ENCODE data around the gene RFFL. TPM values are rescaled to one million over a fixed set of nuclear protein-coding genes. Genes with fewer than 3 reads are reported as not detected.

The RFFL gene
- total and polyA plus RNA-seq, 9 of the 15 experiments (the other 6 are each of a cell fraction or from before 2014, with no cell fraction given), result 3.4 to 18.1 (median 12.8) TPM

- TF ChIP-seq, protein P1, sequence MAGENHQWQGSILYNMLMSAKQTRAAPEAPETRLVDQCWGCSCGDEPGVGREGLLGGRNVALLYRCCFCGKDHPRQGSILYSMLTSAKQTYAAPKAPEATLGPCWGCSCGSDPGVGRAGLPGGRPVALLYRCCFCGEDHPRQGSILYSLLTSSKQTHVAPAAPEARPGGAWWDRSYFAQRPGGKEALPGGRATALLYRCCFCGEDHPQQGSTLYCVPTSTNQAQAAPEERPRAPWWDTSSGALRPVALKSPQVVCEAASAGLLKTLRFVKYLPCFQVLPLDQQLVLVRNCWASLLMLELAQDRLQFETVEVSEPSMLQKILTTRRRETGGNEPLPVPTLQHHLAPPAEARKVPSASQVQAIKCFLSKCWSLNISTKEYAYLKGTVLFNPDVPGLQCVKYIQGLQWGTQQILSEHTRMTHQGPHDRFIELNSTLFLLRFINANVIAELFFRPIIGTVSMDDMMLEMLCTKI (IDR thresholded peaks at IDR 0.05; ENCODE audit: partially characterized antibody), result no peak
- TF ChIP-seq MITF (IDR thresholded peaks at IDR 0.05), result no peak
- no peak for TF ChIP-seq HOMEZ (CRISPR knock-in tag; IDR thresholded peaks at IDR 0.05)
- no peak for TF ChIP-seq USF1 (CRISPR knock-in tag; IDR thresholded peaks at IDR 0.05)
- TF ChIP-seq NFIX (CRISPR knock-in tag; IDR thresholded peaks at IDR 0.05; ENCODE audit: low read depth), result no peak
- TF ChIP-seq HIVEP1 (CRISPR knock-in tag; IDR thresholded peaks at IDR 0.05), result no peak
- TF ChIP-seq SIN3A (IDR thresholded peaks at IDR 0.05; ENCODE audit: borderline replicate concordance in 2 of 2, control insufficient read depth in 1 of 2, low read depth in 2 of 2, low read length in 2 of 2), result no peak
- TF ChIP-seq, protein P2, sequence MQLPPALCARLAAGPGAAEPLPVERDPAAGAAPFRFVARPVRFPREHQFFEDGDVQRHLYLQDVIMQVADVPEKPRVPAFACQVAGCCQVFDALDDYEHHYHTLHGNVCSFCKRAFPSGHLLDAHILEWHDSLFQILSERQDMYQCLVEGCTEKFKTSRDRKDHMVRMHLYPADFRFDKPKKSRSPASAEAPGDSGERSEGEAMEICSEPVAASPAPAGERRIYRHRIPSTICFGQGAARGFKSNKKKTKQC (CRISPR knock-in tag; IDR thresholded peaks at IDR 0.05), result no peak
- TF ChIP-seq FOSL1 (tag; conservative IDR thresholded peaks at IDR 0.05), result no peak
- no peak for TF ChIP-seq SNIP1 (IDR thresholded peaks at IDR 0.05; ENCODE audit: low read depth)
- TF ChIP-seq SMAD1 (IDR thresholded peaks at IDR 0.05; ENCODE audit: low read depth, low read length, partially characterized antibody), result no peak
- TF ChIP-seq EHMT2 (IDR thresholded peaks at IDR 0.05), result peak; percentile 45; the same call in 1 of the 2 replicates
- TF ChIP-seq NELFE (IDR thresholded peaks at IDR 0.05; ENCODE audit: insufficient read depth, insufficient read length), result no peak
- TF ChIP-seq SMAD4 (CRISPR knock-in tag; conservative IDR thresholded peaks at IDR 0.05), result peak; percentile 30; the same call in 1 of the 2 replicates
- TF ChIP-seq SMC3 (conservative IDR thresholded peaks at IDR 0.05; ENCODE audit: insufficient read depth, low read depth, low read length), result no peak
- no peak for TF ChIP-seq ZNF143 (CRISPR knock-in tag; IDR thresholded peaks at IDR 0.05)
- peak; percentile 98 for TF ChIP-seq SPI1 (IDR thresholded peaks at IDR 0.05; ENCODE audit: borderline replicate concordance, low read depth, low read length)
- no peak for TF ChIP-seq BCOR (IDR thresholded peaks at IDR 0.05)
- no peak for TF ChIP-seq ZNF707 (CRISPR knock-in tag; conservative IDR thresholded peaks at IDR 0.05)
- no peak for TF ChIP-seq ZKSCAN1 (IDR thresholded peaks at IDR 0.05; ENCODE audit: low read depth, low read length)
- no peak for TF ChIP-seq HDAC3 (IDR thresholded peaks at IDR 0.05; ENCODE audit: borderline replicate concordance, partially characterized antibody)
- 0 out of 2 replicates have a peak, but pooled peaks have one; percentile 51 for TF ChIP-seq ZEB2 (IDR thresholded peaks at IDR 0.05)
- TF ChIP-seq TAL1 (IDR thresholded peaks at IDR 0.05), result no peak
- TF ChIP-seq MAFG (tag; conservative IDR thresholded peaks at IDR 0.05), result no peak
- no peak for TF ChIP-seq HDAC6 (IDR thresholded peaks at IDR 0.05; ENCODE audit: low read depth, low read length)
Measured at GRCh38 chr17:35051183-35051578, 12.3 kb downstream of the RFFL start (continued).

Data from K562 (cell line).